PC-3 (cell line): ENCODE results near the gene CDC42BPB. TPM values are rescaled to one million over a fixed set of nuclear protein-coding genes. Genes with fewer than 3 reads are reported as not detected.

ENCODE experiments used
- ATAC-seq: fragments of 200-7000 bp; cut with Tn5 transposase; 2 replicates; pipeline ENCODE4 v1.9.1; 2020; ENCODE audit warnings: mild to moderate bottlenecking, moderate library complexity
- BruUV-seq: library from RNA; stranded (reverse); fragments of 400-500 nt; replicated peaks from 2 replicates; lab custom pipeline; 2021; lab: Mats Ljungman, UMichigan
- CTCF ChIA-PET: fragments of 300-600 bp; sonication (Branson Sonifier 250); formaldehyde crosslinking; loops from one replicate; lab custom pipeline; 2022; ENCODE audit warnings: antibody characterized with exemption; lab: Charles Lee
- POLR2A ChIA-PET: fragments of 300-600 bp; sonication (Branson Sonifier 250); formaldehyde crosslinking; loops from one replicate; lab custom pipeline; 2022; ENCODE audit warnings: antibody characterized with exemption; ENCODE audit not compliant: unreplicated experiment; lab: Charles Lee
- DNase-seq: peaks from one replicate; pipeline ENCODE4 v3.0.0-alpha.2; 2015
- H2AFZ ChIP-seq: fragments of 300-600 bp; sonication (generic); 2 replicates; pipeline ENCODE4 v1.6.0; 2016; ENCODE audit warnings: antibody characterized with exemption, low read length
- H3F3A ChIP-seq: fragments of 300-600 bp; sonication (generic); one replicate; pipeline ENCODE4 v1.6.0; 2017; ENCODE audit warnings: antibody characterized with exemption, low read length, control low read depth, mild to moderate bottlenecking; ENCODE audit not compliant: unreplicated experiment
- H3K27ac ChIP-seq: fragments of 300-600 bp; sonication (generic); 2 replicates; pipeline ENCODE4 v1.5.1; 2016; ENCODE audit warnings: mild to moderate bottlenecking, low read length
- H3K27me3 ChIP-seq: fragments of 300-600 bp; sonication (generic); 2 replicates; pipeline ENCODE4 v1.6.1; 2016; ENCODE audit warnings: low read length, mixed read lengths
- H3K36me3 ChIP-seq: fragments of 300-600 bp; sonication (generic); 2 replicates; pipeline ENCODE4 v1.6.1; 2016; ENCODE audit warnings: low read depth, mixed run types, low read length, mixed read lengths
- H3K4me1 ChIP-seq: fragments of 300-600 bp; sonication (generic); 2 replicates; pipeline ENCODE4 v1.5.1; 2016; ENCODE audit warnings: low read length; ENCODE audit not compliant: insufficient read depth
- H3K4me2 ChIP-seq: fragments of 300-600 bp; sonication (generic); 2 replicates; pipeline ENCODE4 v1.6.0; 2016; ENCODE audit warnings: low read length
- H3K4me3 ChIP-seq: fragments of 300-600 bp; sonication (generic); 2 replicates; pipeline ENCODE4 v1.5.1; 2016; ENCODE audit warnings: mild to moderate bottlenecking, low read length, mixed read lengths
- H3K79me2 ChIP-seq: fragments of 300-600 bp; sonication (generic); 2 replicates; pipeline ENCODE4 v1.6.1; 2017; ENCODE audit warnings: low read length, mixed read lengths
- H3K9ac ChIP-seq: fragments of 300-600 bp; sonication (generic); 2 replicates; pipeline ENCODE4 v1.6.0; 2016; ENCODE audit warnings: mild to moderate bottlenecking, low read length
- H3K9me2 ChIP-seq: fragments of 300-600 bp; sonication (generic); replicated peaks from 2 replicates; pipeline ENCODE4 v1.6.1; 2016; ENCODE audit warnings: mixed run types, low read length, mixed read lengths
- H3K9me3 ChIP-seq: fragments of 300-600 bp; sonication (generic); 2 replicates; pipeline ENCODE4 v1.6.1; 2016; ENCODE audit warnings: low read length, mixed read lengths
- H4K20me1 ChIP-seq: fragments of 300-600 bp; sonication (generic); 2 replicates; pipeline ENCODE4 v1.6.1; 2016; ENCODE audit warnings: low read length, mixed read lengths
- CTCF ChIP-seq: fragments of 300-600 bp; sonication (generic); conservative IDR thresholded peaks from 2 replicates; pipeline ENCODE4 v1.5.1; 2017; ENCODE audit warnings: antibody characterized with exemption, low read depth, mild to moderate bottlenecking, low read length
- EZH2 ChIP-seq: fragments of 300-600 bp; sonication (generic); IDR thresholded peaks from one replicate; pipeline ENCODE4 v1.6.1; 2017; ENCODE audit warnings: antibody characterized with exemption, mild to moderate bottlenecking, low read length; ENCODE audit not compliant: unreplicated experiment
- EZH2phosphoT487 ChIP-seq: fragments of 300-600 bp; sonication (generic); IDR thresholded peaks from 2 replicates; pipeline ENCODE4 v1.6.1; 2018; ENCODE audit warnings: mild to moderate bottlenecking, antibody characterized with exemption, low read length, borderline replicate concordance
- intact Hi-C: fragments of 100-400 bp; cut with micrococcal nuclease; formaldehyde crosslinking; loops from 2 replicates; pipeline ENCODE4 v1.9.0; 2023
- total RNA-seq: library from RNA; depleted of rRNA; stranded (reverse); fragments of >200 nt; gene quantifications from 2 replicates; pipeline ENCODE4 v1.2.3, GENCODE V29; 2014

Gene CDC42BPB
- total RNA-seq, 1 experiment from 2014 or later, result 73.0 TPM

DNA sequence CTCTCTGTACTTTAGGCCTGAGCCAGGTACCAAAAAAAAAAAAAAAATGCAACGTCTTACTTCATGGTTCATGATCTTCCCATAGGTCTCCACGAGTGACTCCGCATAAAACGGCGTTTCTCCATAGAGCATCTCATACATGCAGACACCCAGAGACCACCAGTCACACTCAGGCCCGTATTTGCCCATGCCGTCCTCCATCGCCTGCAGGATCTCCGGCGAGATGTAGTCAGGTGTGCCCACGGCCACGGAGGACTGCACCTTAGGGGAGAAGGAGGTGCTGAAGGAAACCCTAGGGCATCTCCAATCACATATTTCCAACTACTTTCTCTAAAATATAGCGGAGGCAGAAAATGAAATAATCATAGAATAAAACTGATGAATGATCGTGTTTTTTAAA, 73.9 kb downstream of the CDC42BPB start:
- Histone ChIP-seq H3K27me3 (no peaks in the 10 kb centered on the region), H3K27ac (no peak overlapping the region), H3K9me2 (no peaks in the 10 kb centered on the region), H3F3A (no peaks in the 10 kb centered on the region), H3K9ac (no peak overlapping the region), H2AFZ (no peak overlapping the region), H3K4me2 (no peak overlapping the region), H4K20me1 (peaks cover 5% of the 10 kb centered on the region; the same call in 1 of the 2 replicates), H3K4me3 (no peak overlapping the region), H3K79me2 (peaks cover 11% of the 10 kb centered on the region), H3K9me3 (peaks cover 7% of the 10 kb centered on the region; the same call in 1 of the 2 replicates), H3K4me1 (peaks cover 15% of the 10 kb centered on the region), H3K36me3 (peaks cover 31% of the 10 kb centered on the region)
- ChIA-PET POLR2A (no interaction called here), CTCF (no interaction called here)
- TF ChIP-seq EZH2phosphoT487 (no peak), CTCF (no peak), EZH2 (no peak)
- no peak for DNase-seq
- no peak for ATAC-seq
- no TSS peak for BruUV-seq
- intact Hi-C loops, result no loop called here

DNA sequence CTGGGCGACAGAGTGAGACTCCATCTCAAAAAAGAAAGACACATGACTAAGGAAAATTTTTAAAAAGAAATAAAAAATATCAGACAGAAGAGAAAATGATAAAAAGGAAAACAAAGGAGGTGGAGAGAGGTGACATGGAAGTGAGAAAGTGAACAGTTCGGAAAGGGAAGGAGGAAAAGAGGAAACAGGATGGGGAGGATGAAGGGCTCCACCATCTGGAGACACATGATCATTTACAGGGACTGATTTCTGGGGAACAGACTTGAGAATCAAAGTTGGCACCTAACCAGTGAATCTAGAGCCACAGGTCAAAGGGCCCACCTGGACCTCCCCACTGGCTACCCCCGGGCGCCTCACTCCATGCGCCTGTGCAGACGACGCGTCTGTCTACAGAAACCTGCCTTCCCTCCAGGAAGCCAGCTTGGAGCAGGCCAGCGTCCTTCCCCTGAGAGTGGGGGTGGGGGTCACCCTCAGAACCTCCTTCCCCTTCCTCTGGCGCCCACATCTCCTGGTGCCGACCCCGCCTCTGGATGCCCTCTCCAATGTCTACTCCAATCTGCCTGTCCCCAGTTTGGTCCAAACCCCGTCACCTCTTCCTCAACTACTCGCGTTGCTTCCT, 74.4 kb downstream of the CDC42BPB start:
- Histone ChIP-seq H3K79me2 (peaks cover 6% of the 10 kb centered on the region; the same call in 1 of the 2 replicates), H4K20me1 (peaks cover 5% of the 10 kb centered on the region; the same call in 1 of the 2 replicates), H2AFZ (no peak overlapping the region), H3K4me3 (no peak overlapping the region), H3F3A (no peaks in the 10 kb centered on the region), H3K4me1 (peaks cover 15% of the 10 kb centered on the region), H3K9me3 (0 out of 2 replicates have a peak, but pooled peaks cover 2% of the 10 kb centered on the region), H3K9me2 (no peaks in the 10 kb centered on the region), H3K27me3 (no peaks in the 10 kb centered on the region), H3K36me3 (peaks cover 29% of the 10 kb centered on the region), H3K27ac (no peak overlapping the region), H3K9ac (no peak overlapping the region), H3K4me2 (no peak overlapping the region)
- no peak for DNase-seq
- ATAC-seq, result no peak
- TF ChIP-seq CTCF, result peak; percentile 27; the same call in 1 of the 2 replicates
- no peak for TF ChIP-seq EZH2
- TF ChIP-seq EZH2phosphoT487, result no peak
- POLR2A ChIA-PET, result no interaction called here
- intact Hi-C loops, result no loop called here
- no TSS peak for BruUV-seq
- CTCF ChIA-PET, result no interaction called here

DNA sequence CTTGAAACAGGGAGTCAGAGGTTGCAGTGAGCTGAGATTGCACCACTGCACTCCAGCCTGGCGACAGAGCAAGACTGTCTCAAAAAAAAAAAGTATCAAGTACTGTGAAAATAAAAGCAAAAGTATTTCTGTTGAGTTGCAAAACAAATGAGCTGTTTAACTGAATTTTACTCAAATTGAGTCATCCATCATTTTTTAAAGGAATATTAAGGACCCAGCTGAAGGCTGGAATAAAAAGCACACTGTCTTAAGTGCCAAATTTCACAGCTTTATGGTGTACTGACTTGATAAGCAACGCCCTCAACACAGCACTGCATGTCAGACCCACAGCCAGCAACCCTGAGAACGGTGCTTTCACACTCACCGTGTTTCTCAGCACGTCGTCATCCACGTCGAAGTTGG, 76.9 kb downstream of the CDC42BPB start:
- no peak overlapping the region for H3K27ac ChIP-seq
- no peaks in the 10 kb centered on the region for H3K27me3 ChIP-seq
- H3K4me1 ChIP-seq, result no peaks in the 10 kb centered on the region
- POLR2A ChIA-PET, result interaction anchor here (0.7 kb wide), 1 partner anchor 93 kb away, joined by 7 read pairs; no protein-coding TSS in a partner anchor
- CTCF ChIA-PET, result interaction anchor here (0.6 kb wide), 1 partner anchor 51 kb away, joined by 4 read pairs; no protein-coding TSS in a partner anchor
- DNase-seq (no peak), ATAC-seq (no peak)
- no peaks in the 10 kb centered on the region for H4K20me1 ChIP-seq
- H3K4me3 ChIP-seq, result no peak overlapping the region
- no TSS peak for BruUV-seq
- H3K4me2 ChIP-seq, result no peak overlapping the region
- no peaks in the 10 kb centered on the region for H3K79me2 ChIP-seq
- no peak overlapping the region for H2AFZ ChIP-seq
- H3K36me3 ChIP-seq, result peaks cover 33% of the 10 kb centered on the region; the same call in 1 of the 2 replicates
- H3K9me2 ChIP-seq, result no peaks in the 10 kb centered on the region
- H3K9ac ChIP-seq, result no peak overlapping the region
- no peak for TF ChIP-seq CTCF
- no peak for TF ChIP-seq EZH2
- TF ChIP-seq EZH2phosphoT487, result no peak
- H3F3A ChIP-seq, result no peaks in the 10 kb centered on the region
- no peaks in the 10 kb centered on the region for H3K9me3 ChIP-seq
- intact Hi-C loops, result no loop called here
